Measurements from ENCODE around the gene IRAK2.
"Not testable (repeated sequence)": the region's sequence is repeated elsewhere in the genome, so short reads cannot be mapped to it uniquely, and the experiment has no call there.

Gene IRAK2

DNA sequence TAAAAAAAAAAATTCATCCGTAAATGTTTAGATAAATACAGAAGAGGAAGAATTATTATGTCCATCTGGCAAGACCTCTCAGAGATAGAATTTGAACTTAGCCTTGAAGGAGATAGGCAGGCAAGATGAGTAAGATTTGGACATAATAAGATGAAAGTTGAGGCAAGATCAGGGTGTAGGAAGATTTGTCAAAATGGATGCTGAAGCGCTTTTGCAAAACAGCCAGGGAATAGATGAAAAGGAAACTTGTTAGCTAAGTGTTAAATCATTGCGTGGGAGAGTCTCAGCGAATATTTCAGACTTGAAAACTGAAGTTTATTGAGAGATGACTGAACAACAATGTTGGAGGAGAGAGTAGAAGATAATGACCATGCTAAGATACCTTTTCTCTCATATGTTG, 42.0 kb upstream of the IRAK2 start:
- Histone ChIP-seq H3K27ac (ENCODE audit: low read depth, low read length, poor library complexity, severe bottlenecking) (no peak overlapping the region), H4K20me1 (ENCODE audit: insufficient read depth, low read length) (no peaks in the 10 kb centered on the region), H3K4me1 (ENCODE audit: insufficient read depth, low read length, severe bottlenecking) (peaks cover 1% of the 10 kb centered on the region), H2AFZ (ENCODE audit: low read length) (no peak overlapping the region), H3K9me2 (ENCODE audit: low read depth, low read length) (no peaks in the 10 kb centered on the region), H3K4me2 (ENCODE audit: low read length) (no peak overlapping the region), H3F3A (ENCODE audit: insufficient read depth, low read length) (no peaks in the 10 kb centered on the region), H3K9ac (ENCODE audit: low read length) (no peak overlapping the region), H3K36me3 (ENCODE audit: insufficient read depth, low read length) (peaks cover 84% of the 10 kb centered on the region), H3K79me2 (ENCODE audit: insufficient read depth, low read length) (peaks cover 42% of the 10 kb centered on the region), H3K27me3 (ENCODE audit: insufficient read depth, low read length) (no peaks in the 10 kb centered on the region), H3K4me3 (ENCODE audit: low read depth, low read length, poor library complexity, severe bottlenecking) (no peak overlapping the region), H3K9me3 (ENCODE audit: low read length) (no peaks in the 10 kb centered on the region)
- no peak for TF ChIP-seq EZH2 (IDR thresholded peaks at IDR 0.05; ENCODE audit: borderline replicate concordance, low read length)
- TF ChIP-seq, protein P1, sequence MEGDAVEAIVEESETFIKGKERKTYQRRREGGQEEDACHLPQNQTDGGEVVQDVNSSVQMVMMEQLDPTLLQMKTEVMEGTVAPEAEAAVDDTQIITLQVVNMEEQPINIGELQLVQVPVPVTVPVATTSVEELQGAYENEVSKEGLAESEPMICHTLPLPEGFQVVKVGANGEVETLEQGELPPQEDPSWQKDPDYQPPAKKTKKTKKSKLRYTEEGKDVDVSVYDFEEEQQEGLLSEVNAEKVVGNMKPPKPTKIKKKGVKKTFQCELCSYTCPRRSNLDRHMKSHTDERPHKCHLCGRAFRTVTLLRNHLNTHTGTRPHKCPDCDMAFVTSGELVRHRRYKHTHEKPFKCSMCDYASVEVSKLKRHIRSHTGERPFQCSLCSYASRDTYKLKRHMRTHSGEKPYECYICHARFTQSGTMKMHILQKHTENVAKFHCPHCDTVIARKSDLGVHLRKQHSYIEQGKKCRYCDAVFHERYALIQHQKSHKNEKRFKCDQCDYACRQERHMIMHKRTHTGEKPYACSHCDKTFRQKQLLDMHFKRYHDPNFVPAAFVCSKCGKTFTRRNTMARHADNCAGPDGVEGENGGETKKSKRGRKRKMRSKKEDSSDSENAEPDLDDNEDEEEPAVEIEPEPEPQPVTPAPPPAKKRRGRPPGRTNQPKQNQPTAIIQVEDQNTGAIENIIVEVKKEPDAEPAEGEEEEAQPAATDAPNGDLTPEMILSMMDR (IDR thresholded peaks at IDR 0.05; ENCODE audit: low read length): no peak

- not testable (repeated sequence) for H3K4me2 ChIP-seq (ENCODE audit: low read length); H3K79me2 ChIP-seq (ENCODE audit: insufficient read depth, low read length); H3K4me1 ChIP-seq (ENCODE audit: insufficient read depth, low read length, severe bottlenecking); H3K9me3 ChIP-seq (ENCODE audit: low read length); H3K9ac ChIP-seq (ENCODE audit: low read length); H3K9me2 ChIP-seq (ENCODE audit: low read depth, low read length); H4K20me1 ChIP-seq (ENCODE audit: insufficient read depth, low read length); H3F3A ChIP-seq (ENCODE audit: insufficient read depth, low read length); H2AFZ ChIP-seq (ENCODE audit: low read length); H3K27ac ChIP-seq (ENCODE audit: low read depth, low read length, poor library complexity, severe bottlenecking); H3K4me3 ChIP-seq (ENCODE audit: low read depth, low read length, poor library complexity, severe bottlenecking); H3K27me3 ChIP-seq (ENCODE audit: insufficient read depth, low read length); H3K36me3 ChIP-seq (ENCODE audit: insufficient read depth, low read length)
These were observed 28.8 kb upstream of the IRAK2 start for GRCh38 chr3:10135872-10136271.

DNA sequence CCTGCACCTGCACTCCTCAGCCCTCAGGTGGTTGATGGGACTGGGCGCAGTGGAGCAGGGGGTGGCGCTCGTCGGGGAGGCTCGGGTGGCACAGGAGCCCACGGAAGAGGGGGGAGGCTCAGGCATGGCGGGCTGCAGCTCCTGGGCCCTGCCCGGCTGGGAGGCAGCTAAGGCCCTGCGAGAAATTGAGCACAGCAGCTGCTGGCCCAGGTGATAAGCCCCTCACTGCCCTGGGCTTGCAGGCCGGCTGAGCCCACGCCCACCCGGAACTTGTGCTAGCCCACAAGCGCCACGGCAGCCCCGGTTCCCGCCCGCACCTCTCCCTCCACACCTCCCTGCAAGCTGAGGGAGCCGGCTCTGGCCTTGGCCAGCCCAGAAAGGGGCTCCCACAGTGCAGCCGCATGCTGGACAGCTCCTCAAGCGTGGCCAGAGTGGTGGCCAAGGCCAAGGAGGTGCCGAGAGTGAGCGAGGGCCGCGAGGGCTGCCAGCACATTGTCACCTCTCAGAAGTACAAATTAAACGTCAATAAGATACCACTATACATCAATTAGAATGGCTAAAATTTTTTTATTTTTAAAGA, 28.2 kb upstream of the IRAK2 start:
- Histone ChIP-seq H3F3A (ENCODE audit: insufficient read depth, low read length) (no peaks in the 10 kb centered on the region), H3K4me3 (ENCODE audit: low read depth, low read length, poor library complexity, severe bottlenecking) (no peak overlapping the region), H3K79me2 (ENCODE audit: insufficient read depth, low read length) (no peaks in the 10 kb centered on the region), H3K9ac (ENCODE audit: low read length) (no peak overlapping the region), H3K4me2 (ENCODE audit: low read length) (no peak overlapping the region), H4K20me1 (ENCODE audit: insufficient read depth, low read length) (no peaks in the 10 kb centered on the region), H3K9me3 (ENCODE audit: low read length) (no peaks in the 10 kb centered on the region), H3K36me3 (ENCODE audit: insufficient read depth, low read length) (no peaks in the 10 kb centered on the region), H3K4me1 (ENCODE audit: insufficient read depth, low read length, severe bottlenecking) (peaks cover 4% of the 10 kb centered on the region), H3K27me3 (ENCODE audit: insufficient read depth, low read length) (no peaks in the 10 kb centered on the region), H3K9me2 (ENCODE audit: low read depth, low read length) (no peaks in the 10 kb centered on the region), H3K27ac (ENCODE audit: low read depth, low read length, poor library complexity, severe bottlenecking) (no peak overlapping the region), H2AFZ (ENCODE audit: low read length) (no peak overlapping the region)
- no peak for TF ChIP-seq EZH2 (IDR thresholded peaks at IDR 0.05; ENCODE audit: borderline replicate concordance, low read length)
- TF ChIP-seq, protein P1 (IDR thresholded peaks at IDR 0.05; ENCODE audit: low read length): no peak

DNA sequence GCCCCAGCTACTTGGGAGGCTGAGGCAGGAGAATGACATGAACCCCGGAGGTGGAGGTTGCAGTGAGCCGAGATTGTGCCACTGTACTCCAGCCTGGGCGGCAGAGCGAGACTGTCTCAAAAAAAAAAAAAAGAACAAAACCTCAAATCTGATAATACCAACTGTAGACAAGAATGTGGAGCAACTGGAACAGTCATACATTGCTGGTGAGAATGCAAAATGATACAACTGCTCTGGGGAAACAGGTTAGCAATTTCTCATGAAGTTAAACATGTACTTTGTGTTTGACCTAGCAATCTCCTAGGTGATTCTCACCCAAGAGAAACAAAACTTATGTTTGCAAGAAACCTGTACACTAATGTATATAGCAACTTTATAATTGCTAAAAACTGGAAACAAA, 27.5 kb upstream of the IRAK2 start:
- Histone ChIP-seq H3K9me2 (ENCODE audit: low read depth, low read length) (no peaks in the 10 kb centered on the region), H3K9me3 (ENCODE audit: low read length) (no peaks in the 10 kb centered on the region), H3F3A (ENCODE audit: insufficient read depth, low read length) (no peaks in the 10 kb centered on the region), H4K20me1 (ENCODE audit: insufficient read depth, low read length) (no peaks in the 10 kb centered on the region), H3K4me2 (ENCODE audit: low read length) (no peak overlapping the region), H3K4me1 (ENCODE audit: insufficient read depth, low read length, severe bottlenecking) (peaks cover 4% of the 10 kb centered on the region), H3K36me3 (ENCODE audit: insufficient read depth, low read length) (no peaks in the 10 kb centered on the region), H3K27ac (ENCODE audit: low read depth, low read length, poor library complexity, severe bottlenecking) (no peak overlapping the region), H3K4me3 (ENCODE audit: low read depth, low read length, poor library complexity, severe bottlenecking) (no peak overlapping the region), H3K9ac (ENCODE audit: low read length) (no peak overlapping the region), H2AFZ (ENCODE audit: low read length) (no peak overlapping the region), H3K79me2 (ENCODE audit: insufficient read depth, low read length) (no peaks in the 10 kb centered on the region), H3K27me3 (ENCODE audit: insufficient read depth, low read length) (no peaks in the 10 kb centered on the region)
- TF ChIP-seq, protein P1 (IDR thresholded peaks at IDR 0.05; ENCODE audit: low read length): no peak
- TF ChIP-seq EZH2 (IDR thresholded peaks at IDR 0.05; ENCODE audit: borderline replicate concordance, low read length): no peak

Data from OCI-LY1 (cell line).